SK-N-SH treated with all-trans-retinoic acid at 6 μM for 48 hours (cell line): ENCODE results near the gene DDA1.

Experiments used
- BACH2 ChIP-seq: fragments of 250-450 bp; sonication (Bioruptor Pico); IDR thresholded peaks from 2 replicates; pipeline ENCODE4 v1.9.0; 2021; ENCODE audit warnings: mild to moderate bottlenecking, borderline replicate concordance
- ESRRG ChIP-seq: fragments of 250-450 bp; sonication (Bioruptor Pico); IDR thresholded peaks from 2 replicates; pipeline ENCODE4 v1.6.1; 2021; ENCODE audit warnings: mild to moderate bottlenecking
- ISL1 ChIP-seq: fragments of 250-450 bp; sonication (Bioruptor Pico); IDR thresholded peaks from 2 replicates; pipeline ENCODE4 v2.1.2; 2022; ENCODE audit warnings: mild to moderate bottlenecking, moderate library complexity
- PPARA ChIP-seq: fragments of 250-450 bp; sonication (Bioruptor Pico); IDR thresholded peaks from 2 replicates; pipeline ENCODE4 v1.5.0; 2020; ENCODE audit warnings: mild to moderate bottlenecking, borderline replicate concordance
- RARB ChIP-seq: fragments of 250-450 bp; sonication (Bioruptor Pico); IDR thresholded peaks from 2 replicates; pipeline ENCODE4 v1.8.0; 2021; ENCODE audit warnings: mild to moderate bottlenecking, moderate library complexity
- TCF4 ChIP-seq: fragments of 250-450 bp; sonication (Bioruptor Pico); IDR thresholded peaks from 2 replicates; pipeline ENCODE4 v1.8.0; 2021; ENCODE audit warnings: mild to moderate bottlenecking, moderate library complexity, borderline replicate concordance
- ZC3H10 ChIP-seq: fragments of 250-450 bp; sonication (Bioruptor Pico); IDR thresholded peaks from 2 replicates; pipeline ENCODE4 v1.5.1; 2021; ENCODE audit warnings: mild to moderate bottlenecking, moderate library complexity
- ZNF565 ChIP-seq: fragments of 450-650 bp; formaldehyde crosslinking; conservative IDR thresholded peaks from 2 replicates; pipeline ENCODE4 v1.5.0; 2020; ENCODE audit warnings: low read depth, mild to moderate bottlenecking, moderate library complexity
- ZNF8 ChIP-seq: fragments of 450-650 bp; formaldehyde crosslinking; IDR thresholded peaks from 2 replicates; pipeline ENCODE4 v1.5.0; 2020; ENCODE audit warnings: mild to moderate bottlenecking, moderate library complexity
- TF ChIP-seq, protein P1 (sequence below): fragments of 250-450 bp; sonication (Bioruptor Pico); IDR thresholded peaks from 2 replicates; pipeline ENCODE4 v1.8.0; 2020; ENCODE audit warnings: mild to moderate bottlenecking, moderate library complexity, borderline replicate concordance
- TF ChIP-seq, protein P2 (sequence below): fragments of 250-450 bp; sonication (Bioruptor Pico); IDR thresholded peaks from 2 replicates; pipeline ENCODE4 v1.5.1; 2021; ENCODE audit warnings: mild to moderate bottlenecking, moderate library complexity

DNA sequence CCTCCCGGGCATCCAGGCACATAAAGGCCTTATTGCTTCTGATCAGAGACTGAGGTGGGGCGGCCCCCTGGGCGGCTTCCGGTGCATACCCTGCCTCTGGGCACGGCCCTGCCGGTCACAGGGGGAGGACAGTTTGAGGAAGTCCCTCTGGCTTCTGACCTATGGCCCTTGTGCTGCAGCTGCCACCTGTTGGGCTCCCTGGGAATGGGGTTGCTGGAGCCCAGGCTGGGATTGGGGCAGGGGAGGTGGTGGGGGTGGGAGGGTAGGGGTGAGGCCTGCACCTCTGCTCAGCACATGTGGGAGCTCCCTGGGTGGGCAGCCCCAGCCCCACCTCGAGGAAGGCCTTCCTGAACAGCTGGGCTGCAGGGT, 14.6 kb downstream of the DDA1 start:
- TF ChIP-seq ZNF565 (no peak), ISL1 (no peak), PPARA (no peak), BACH2 (CRISPR knock-in tag) (no peak), RARB (CRISPR knock-in tag) (no peak), ZC3H10 (CRISPR knock-in tag) (no peak), TCF4 (no peak), ESRRG (no peak), ZNF8 (CRISPR knock-in tag) (no peak)
- TF ChIP-seq, protein P1, sequence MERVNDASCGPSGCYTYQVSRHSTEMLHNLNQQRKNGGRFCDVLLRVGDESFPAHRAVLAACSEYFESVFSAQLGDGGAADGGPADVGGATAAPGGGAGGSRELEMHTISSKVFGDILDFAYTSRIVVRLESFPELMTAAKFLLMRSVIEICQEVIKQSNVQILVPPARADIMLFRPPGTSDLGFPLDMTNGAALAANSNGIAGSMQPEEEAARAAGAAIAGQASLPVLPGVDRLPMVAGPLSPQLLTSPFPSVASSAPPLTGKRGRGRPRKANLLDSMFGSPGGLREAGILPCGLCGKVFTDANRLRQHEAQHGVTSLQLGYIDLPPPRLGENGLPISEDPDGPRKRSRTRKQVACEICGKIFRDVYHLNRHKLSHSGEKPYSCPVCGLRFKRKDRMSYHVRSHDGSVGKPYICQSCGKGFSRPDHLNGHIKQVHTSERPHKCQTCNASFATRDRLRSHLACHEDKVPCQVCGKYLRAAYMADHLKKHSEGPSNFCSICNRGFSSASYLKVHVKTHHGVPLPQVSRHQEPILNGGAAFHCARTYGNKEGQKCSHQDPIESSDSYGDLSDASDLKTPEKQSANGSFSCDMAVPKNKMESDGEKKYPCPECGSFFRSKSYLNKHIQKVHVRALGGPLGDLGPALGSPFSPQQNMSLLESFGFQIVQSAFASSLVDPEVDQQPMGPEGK (CRISPR knock-in tag): no peak
- TF ChIP-seq, protein P2, sequence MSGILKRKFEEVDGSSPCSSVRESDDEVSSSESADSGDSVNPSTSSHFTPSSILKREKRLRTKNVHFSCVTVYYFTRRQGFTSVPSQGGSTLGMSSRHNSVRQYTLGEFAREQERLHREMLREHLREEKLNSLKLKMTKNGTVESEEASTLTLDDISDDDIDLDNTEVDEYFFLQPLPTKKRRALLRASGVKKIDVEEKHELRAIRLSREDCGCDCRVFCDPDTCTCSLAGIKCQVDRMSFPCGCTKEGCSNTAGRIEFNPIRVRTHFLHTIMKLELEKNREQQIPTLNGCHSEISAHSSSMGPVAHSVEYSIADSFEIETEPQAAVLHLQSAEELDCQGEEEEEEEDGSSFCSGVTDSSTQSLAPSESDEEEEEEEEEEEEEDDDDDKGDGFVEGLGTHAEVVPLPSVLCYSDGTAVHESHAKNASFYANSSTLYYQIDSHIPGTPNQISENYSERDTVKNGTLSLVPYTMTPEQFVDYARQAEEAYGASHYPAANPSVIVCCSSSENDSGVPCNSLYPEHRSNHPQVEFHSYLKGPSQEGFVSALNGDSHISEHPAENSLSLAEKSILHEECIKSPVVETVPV: no peak
